ENCODE results near the gene QSER1. TPM values are rescaled to one million over a fixed set of nuclear protein-coding genes. Genes with fewer than 3 reads are reported as not detected.
A peak's percentile ranks its signal among the peaks of the same experiment; 100 is the strongest.

Gene QSER1
- total RNA-seq, 1 donor from 2014 or later: 15.1 TPM

DNA sequence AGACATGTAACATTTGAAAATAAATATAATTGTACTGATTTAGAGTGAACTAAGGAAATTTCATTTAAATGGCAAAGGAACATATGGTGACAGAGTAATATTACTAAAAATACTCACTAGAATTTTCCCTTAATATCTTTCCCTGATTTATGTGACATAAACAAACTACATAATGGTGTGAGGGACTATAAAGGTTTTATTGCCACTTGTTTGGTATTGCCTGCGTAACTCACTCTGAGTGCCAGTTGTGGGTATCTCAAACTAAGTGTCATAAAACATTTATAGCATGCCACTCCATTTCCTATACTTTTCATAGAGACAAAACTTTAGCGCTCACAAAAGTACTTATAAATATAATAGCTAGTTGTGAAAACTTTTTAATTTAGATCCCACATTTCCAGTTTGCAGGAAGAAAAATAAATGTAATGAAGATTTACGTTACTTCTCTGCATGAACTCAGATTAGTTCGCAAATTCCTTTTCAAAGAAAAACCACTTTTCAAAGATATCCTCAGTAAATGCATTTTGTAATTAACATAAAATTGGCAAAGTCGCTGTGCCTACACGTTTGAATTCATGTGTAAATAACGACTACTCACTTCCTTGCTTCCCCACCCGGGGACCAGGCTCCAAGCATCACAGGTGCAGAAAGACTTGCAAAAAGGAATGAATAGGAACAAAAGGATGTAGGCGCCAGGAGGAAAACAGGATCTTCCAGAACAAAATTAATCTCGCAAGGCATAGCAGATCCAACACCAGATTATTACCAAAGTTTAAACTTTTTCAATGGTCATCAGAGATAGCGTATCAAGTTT lies 1.6 kb upstream of the QSER1 start:
- CTCF ChIA-PET: no interaction called here
- H3K4me3 Mint-ChIP-seq: peak overlapping the region; percentile 86
- no peak for DNase-seq
- H3K27me3 Mint-ChIP-seq: no peaks in the 10 kb centered on the region
- POLR2A ChIA-PET: interaction anchor here (1.4 to 1.6 kb wide), 2 partner anchors 25 to 148 kb away, joined by 3 to 12 read pairs; partner anchors contain the start of gene TCP11L1
- no peak for TF ChIP-seq CTCF (IDR thresholded peaks at IDR 0.05)
- peaks cover 30% of the 10 kb centered on the region for H3K4me1 Mint-ChIP-seq
- H3K27ac Mint-ChIP-seq: peak overlapping the region; percentile 91
- H3K9me3 Mint-ChIP-seq: no peaks in the 10 kb centered on the region
- intact Hi-C loops (cut with micrococcal nuclease): loop anchor here (5.0 to 10.0 kb wide), 2 partner anchors 844 to 1546 kb away; partner anchors contain the start of genes CAT and CD59
- H3K36me3 Mint-ChIP-seq (ENCODE audit: low read depth): peaks cover 3% of the 10 kb centered on the region
- ATAC-seq (ENCODE audit: low read depth): no peak

DNA sequence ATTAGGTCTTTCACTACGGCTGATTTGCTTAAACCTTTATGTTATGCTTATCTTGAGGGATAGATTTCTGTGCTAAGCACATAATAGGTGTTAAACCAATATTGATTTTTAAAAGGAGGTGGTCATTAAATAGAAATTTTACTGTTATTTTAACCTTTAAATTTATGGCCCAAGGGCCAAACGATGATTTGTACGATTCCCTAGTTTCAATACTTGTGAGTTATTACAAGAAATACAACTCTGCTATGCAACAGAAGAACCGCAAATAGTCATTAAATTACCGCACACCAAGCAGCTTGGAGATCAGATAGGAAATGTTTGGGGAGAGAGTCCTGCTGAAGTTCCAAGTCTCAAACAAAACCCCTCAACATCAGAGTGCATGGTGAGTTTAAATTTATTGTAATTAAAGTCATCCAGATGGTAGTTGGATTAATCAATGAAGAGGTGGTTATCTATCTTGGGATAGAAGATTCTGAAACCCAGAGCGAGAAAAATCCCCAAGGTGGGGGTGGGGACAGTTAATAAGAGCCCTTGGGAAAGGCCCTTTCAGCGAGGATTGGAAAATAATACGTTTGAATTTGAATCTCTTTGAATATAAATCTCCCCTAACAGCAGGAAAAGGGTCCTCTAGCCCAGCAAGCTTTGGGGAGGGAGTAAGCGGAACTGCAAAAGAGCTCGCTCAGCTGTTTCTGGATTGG lies 805 bp upstream of the QSER1 start:
- Mint-ChIP-seq H3K27ac (peak overlapping the region; percentile 91), H3K36me3 (ENCODE audit: low read depth) (peaks cover 3% of the 10 kb centered on the region), H3K4me1 (peaks cover 30% of the 10 kb centered on the region), H3K27me3 (no peaks in the 10 kb centered on the region), H3K4me3 (peak overlapping the region; percentile 86), H3K9me3 (no peaks in the 10 kb centered on the region)
- ATAC-seq (ENCODE audit: low read depth): no peak
- ChIA-PET CTCF (interaction anchor here (0.7 to 1.9 kb wide), 3 partner anchors 11 to 174 kb away, joined by 3 to 5 read pairs (median 3); partner anchors contain the start of gene DEPDC7), POLR2A (interaction anchor here (0.6 to 1.9 kb wide), 7 partner anchors 9 to 308 kb away, joined by 3 to 12 read pairs (median 6); partner anchors contain the start of genes CSTF3, EIF3M and TCP11L1)
- intact Hi-C loops (cut with micrococcal nuclease): loop anchor here (1.0 to 10.0 kb wide), 6 partner anchors 63 to 1545 kb away; partner anchors contain the start of genes CAT, CD59, CSTF3 and EIF3M
- no peak for TF ChIP-seq CTCF (IDR thresholded peaks at IDR 0.05)
- no peak for DNase-seq

DNA sequence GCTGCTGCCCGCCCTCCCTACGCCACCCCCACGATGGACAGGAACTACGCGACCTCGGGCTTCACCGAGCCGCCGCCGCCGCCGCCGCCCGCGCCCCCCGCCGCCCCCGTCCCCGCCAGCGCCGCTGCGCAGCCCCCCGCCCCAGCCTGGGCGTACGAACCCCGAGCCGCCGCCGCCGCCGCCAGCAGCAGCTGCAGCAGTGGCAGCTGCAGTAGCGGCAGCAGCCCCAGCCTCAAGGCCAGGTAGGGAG lies 407 bp downstream of the QSER1 start:
- CTCF ChIA-PET: interaction anchor here (1.9 kb wide), 1 partner anchor 10 kb away, joined by 5 read pairs; no protein-coding TSS in a partner anchor
- peaks cover 3% of the 10 kb centered on the region for H3K36me3 Mint-ChIP-seq (ENCODE audit: low read depth)
- no peaks in the 10 kb centered on the region for H3K27me3 Mint-ChIP-seq
- no peak for TF ChIP-seq CTCF (IDR thresholded peaks at IDR 0.05)
- DNase-seq (no peak), ATAC-seq (ENCODE audit: low read depth) (no peak)
- intact Hi-C loops (cut with micrococcal nuclease): loop anchor here (1.0 to 10.0 kb wide), 6 partner anchors 64 to 1544 kb away; partner anchors contain the start of genes CAT, CD59, CSTF3 and EIF3M
- H3K4me3 Mint-ChIP-seq: peak overlapping the region; percentile 94
- POLR2A ChIA-PET: interaction anchor here (1.3 to 1.9 kb wide), 4 partner anchors 12 to 364 kb away, joined by 3 to 10 read pairs (median 8); partner anchors contain the start of genes CSTF3, EIF3M and HIPK3
- peaks cover 30% of the 10 kb centered on the region for H3K4me1 Mint-ChIP-seq
- no peaks in the 10 kb centered on the region for H3K9me3 Mint-ChIP-seq
- H3K27ac Mint-ChIP-seq: no peak overlapping the region

- POLR2A ChIA-PET: interaction anchor here (1.4 to 1.9 kb wide), 2 partner anchors 310 to 363 kb away, joined by 3 to 10 read pairs; partner anchors contain the start of genes EIF3M and HIPK3
- H3K27ac Mint-ChIP-seq: peak overlapping the region; percentile 82
- H3K36me3 Mint-ChIP-seq (ENCODE audit: low read depth): peaks cover 3% of the 10 kb centered on the region
- H3K27me3 Mint-ChIP-seq: no peaks in the 10 kb centered on the region
- peaks cover 30% of the 10 kb centered on the region for H3K4me1 Mint-ChIP-seq
- peak overlapping the region; percentile 94 for H3K4me3 Mint-ChIP-seq
- DNase-seq (peak; percentile 65), ATAC-seq (ENCODE audit: low read depth) (peak; percentile 51)
- CTCF ChIA-PET: interaction anchor here (1.9 kb wide), 1 partner anchor 9 kb away, joined by 5 read pairs; no protein-coding TSS in a partner anchor
- no peak for TF ChIP-seq CTCF (IDR thresholded peaks at IDR 0.05)
- no peaks in the 10 kb centered on the region for H3K9me3 Mint-ChIP-seq
- intact Hi-C loops (cut with micrococcal nuclease): loop anchor here (1.0 to 10.0 kb wide), 6 partner anchors 65 to 1544 kb away; partner anchors contain the start of genes CAT, CD59, CSTF3 and EIF3M
Measured at GRCh38 chr11:32893343-32894148, 935 bp downstream of the QSER1 start.

Measured in activated B cell treated with CpG ODN at 0.5 μM for 24 hours (primary cell).